Measurements from ENCODE around the gene PPDPF. TPM values are rescaled to one million over a fixed set of nuclear protein-coding genes. Genes with fewer than 3 reads are reported as not detected.

Gene PPDPF
- total RNA-seq, 2 experiments from 2014 or later = 34.9 to 117 TPM

DNA sequence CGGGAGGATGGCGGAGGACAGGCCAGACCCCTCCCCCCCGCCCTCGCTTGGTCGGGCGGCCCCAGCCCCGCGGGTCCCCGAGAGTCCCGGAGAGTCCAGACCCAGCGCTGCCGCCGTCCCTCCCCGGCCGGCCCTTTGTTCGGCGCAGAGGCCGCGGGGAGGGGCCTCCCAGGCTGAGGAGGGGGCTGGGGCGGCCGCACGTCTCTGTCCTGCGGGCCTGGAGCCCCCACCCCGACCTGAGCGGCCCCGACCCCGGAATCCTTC, 48.9 kb upstream of the PPDPF start:
- no peak overlapping the region for H3K4me3 ChIP-seq (ENCODE audit: low read depth, low read length, poor library complexity, severe bottlenecking)
- CTCF ChIA-PET (ENCODE audit: unreplicated experiment) = no interaction called here

GRCh38 chr20:63471981-63472831, 48.4 kb upstream of the PPDPF start, which contains the start of gene KCNQ2:
TSS of gene KCNQ2 (minus strand) at chr20:63472655. CDS start at chr20:63472463, 192 bp downstream.
- no peaks in the 10 kb centered on the region for H4K20me1 ChIP-seq (ENCODE audit: insufficient read depth, low read length)
- no peak for DNase-seq (ENCODE audit: low spot score)
- ChIA-PET CTCF (ENCODE audit: unreplicated experiment) (no interaction called here), POLR2A (no interaction called here)
- H3K4me2 ChIP-seq (ENCODE audit: low read length) = no peak within 1 kb of the TSS
- H3K9me2 ChIP-seq (ENCODE audit: insufficient read depth, low read length) = no peaks in the 10 kb centered on the region
- no peak within 1 kb of the TSS for H2AFZ ChIP-seq (ENCODE audit: low read length)
- H3K4me3 ChIP-seq (ENCODE audit: low read depth, low read length, poor library complexity, severe bottlenecking) = no peak within 1 kb of the TSS
- H3K9me3 ChIP-seq (ENCODE audit: low read length) = no peaks in the 10 kb centered on the region
- no peaks in the 10 kb centered on the region for H3K4me1 ChIP-seq (ENCODE audit: insufficient read depth, low read length, poor library complexity, severe bottlenecking)
- H3K27ac ChIP-seq (ENCODE audit: low read depth, low read length, poor library complexity, severe bottlenecking) = no peak within 1 kb of the TSS
- intact Hi-C loops (cut with micrococcal nuclease; ENCODE audit: unreplicated experiment) = no loop called here
- BruUV-seq (replicated peaks) = no TSS peak
- H3K79me2 ChIP-seq (ENCODE audit: insufficient read depth, low read depth, low read length) = no peaks in the 10 kb centered on the region
- no peaks in the 10 kb centered on the region for H3K36me3 ChIP-seq (ENCODE audit: insufficient read depth, low read length)
- no peak for TF ChIP-seq EZH2phosphoT487 (IDR thresholded peaks at IDR 0.05; ENCODE audit: borderline replicate concordance, low read depth, low read length)
- TF ChIP-seq, protein P1, sequence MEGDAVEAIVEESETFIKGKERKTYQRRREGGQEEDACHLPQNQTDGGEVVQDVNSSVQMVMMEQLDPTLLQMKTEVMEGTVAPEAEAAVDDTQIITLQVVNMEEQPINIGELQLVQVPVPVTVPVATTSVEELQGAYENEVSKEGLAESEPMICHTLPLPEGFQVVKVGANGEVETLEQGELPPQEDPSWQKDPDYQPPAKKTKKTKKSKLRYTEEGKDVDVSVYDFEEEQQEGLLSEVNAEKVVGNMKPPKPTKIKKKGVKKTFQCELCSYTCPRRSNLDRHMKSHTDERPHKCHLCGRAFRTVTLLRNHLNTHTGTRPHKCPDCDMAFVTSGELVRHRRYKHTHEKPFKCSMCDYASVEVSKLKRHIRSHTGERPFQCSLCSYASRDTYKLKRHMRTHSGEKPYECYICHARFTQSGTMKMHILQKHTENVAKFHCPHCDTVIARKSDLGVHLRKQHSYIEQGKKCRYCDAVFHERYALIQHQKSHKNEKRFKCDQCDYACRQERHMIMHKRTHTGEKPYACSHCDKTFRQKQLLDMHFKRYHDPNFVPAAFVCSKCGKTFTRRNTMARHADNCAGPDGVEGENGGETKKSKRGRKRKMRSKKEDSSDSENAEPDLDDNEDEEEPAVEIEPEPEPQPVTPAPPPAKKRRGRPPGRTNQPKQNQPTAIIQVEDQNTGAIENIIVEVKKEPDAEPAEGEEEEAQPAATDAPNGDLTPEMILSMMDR (conservative IDR thresholded peaks at IDR 0.05; ENCODE audit: low read length) = no peak

More for the DNA sequence above, 48.9 kb upstream of the PPDPF start:
- Histone ChIP-seq H3K27ac (ENCODE audit: low read depth, low read length, poor library complexity, severe bottlenecking) (no peak overlapping the region), H3K4me2 (ENCODE audit: low read length) (no peak overlapping the region), H3K36me3 (ENCODE audit: insufficient read depth, low read length) (no peaks in the 10 kb centered on the region), H3K9me3 (ENCODE audit: low read length) (no peaks in the 10 kb centered on the region), H3K79me2 (ENCODE audit: insufficient read depth, low read depth, low read length) (no peaks in the 10 kb centered on the region), H3K9me2 (ENCODE audit: insufficient read depth, low read length) (no peaks in the 10 kb centered on the region), H2AFZ (ENCODE audit: low read length) (no peak overlapping the region), H4K20me1 (ENCODE audit: insufficient read depth, low read length) (no peaks in the 10 kb centered on the region), H3K4me1 (ENCODE audit: insufficient read depth, low read length, poor library complexity, severe bottlenecking) (no peaks in the 10 kb centered on the region)
- intact Hi-C loops (cut with micrococcal nuclease; ENCODE audit: unreplicated experiment) = no loop called here
- DNase-seq (ENCODE audit: low spot score) = no peak
- POLR2A ChIA-PET = no interaction called here
- no TSS peak for BruUV-seq (replicated peaks)
- TF ChIP-seq, protein P1 (conservative IDR thresholded peaks at IDR 0.05; ENCODE audit: low read length) = no peak
- no peak for TF ChIP-seq EZH2phosphoT487 (IDR thresholded peaks at IDR 0.05; ENCODE audit: borderline replicate concordance, low read depth, low read length)

DNA sequence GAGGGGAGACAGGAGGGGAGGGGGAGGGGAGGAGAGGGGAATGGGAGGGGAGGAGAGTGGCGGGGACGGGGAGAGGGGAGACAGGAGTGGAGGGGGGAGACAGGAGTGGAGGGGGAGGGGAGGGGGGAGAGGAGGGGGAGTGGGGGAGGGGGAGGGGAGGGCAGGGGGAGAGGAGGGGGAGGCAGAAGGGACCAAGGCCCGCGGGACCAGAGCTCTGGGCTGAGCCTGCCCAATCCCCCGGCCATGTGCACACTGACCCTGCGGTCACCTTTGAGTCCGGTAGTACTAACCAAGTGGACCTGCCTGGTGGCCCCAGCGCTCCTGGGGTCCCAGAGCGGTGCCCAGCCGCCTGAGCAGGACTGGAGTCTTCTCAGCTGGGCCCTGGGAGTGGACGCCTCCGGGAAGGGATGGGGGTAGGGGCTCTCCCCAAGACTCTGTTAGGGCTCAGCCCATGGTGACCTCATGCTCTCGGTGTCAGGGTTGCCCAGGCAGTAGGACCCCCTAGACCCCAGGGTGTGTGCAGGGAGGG, 47.6 kb upstream of the PPDPF start:
- TF ChIP-seq EZH2phosphoT487 (IDR thresholded peaks at IDR 0.05; ENCODE audit: borderline replicate concordance, low read depth, low read length) = no peak
- TF ChIP-seq, protein P1 (conservative IDR thresholded peaks at IDR 0.05; ENCODE audit: low read length) = no peak
- Histone ChIP-seq H3K79me2 (ENCODE audit: insufficient read depth, low read depth, low read length) (no peaks in the 10 kb centered on the region), H4K20me1 (ENCODE audit: insufficient read depth, low read length) (no peaks in the 10 kb centered on the region), H3K4me2 (ENCODE audit: low read length) (no peak overlapping the region), H3K4me3 (ENCODE audit: low read depth, low read length, poor library complexity, severe bottlenecking) (no peak overlapping the region), H3K27ac (ENCODE audit: low read depth, low read length, poor library complexity, severe bottlenecking) (no peak overlapping the region), H3K36me3 (ENCODE audit: insufficient read depth, low read length) (no peaks in the 10 kb centered on the region), H2AFZ (ENCODE audit: low read length) (no peak overlapping the region), H3K4me1 (ENCODE audit: insufficient read depth, low read length, poor library complexity, severe bottlenecking) (no peaks in the 10 kb centered on the region), H3K9me3 (ENCODE audit: low read length) (no peaks in the 10 kb centered on the region), H3K9me2 (ENCODE audit: insufficient read depth, low read length) (no peaks in the 10 kb centered on the region)
- intact Hi-C loops (cut with micrococcal nuclease; ENCODE audit: unreplicated experiment) = no loop called here
- ChIA-PET POLR2A (no interaction called here), CTCF (ENCODE audit: unreplicated experiment) (no interaction called here)
- no TSS peak for BruUV-seq (replicated peaks)
- no peak for DNase-seq (ENCODE audit: low spot score)

All from OCI-LY7 (cell line).